HG03520 (cell line): ENCODE data around the gene GXYLT1.
"Not testable (repeated sequence)": the region's sequence is repeated elsewhere in the genome, so short reads cannot be mapped to it uniquely, and the experiment has no call there.

Experiments used
- ATAC-seq: cut with Tn5 transposase; IDR thresholded peaks from one replicate; pipeline ENCODE4 v1.9.1; 2021; ENCODE audit warnings: mild to moderate bottlenecking, moderate library complexity; ENCODE audit not compliant: unreplicated experiment

Gene GXYLT1

GRCh38 chr12:42144408-42145196 is at the start of gene GXYLT1:
GXYLT1 (minus strand) TSS chr12:42144874; CDS start chr12:42144646, 228 bp downstream.
- peak; percentile 88 for ATAC-seq

DNA sequence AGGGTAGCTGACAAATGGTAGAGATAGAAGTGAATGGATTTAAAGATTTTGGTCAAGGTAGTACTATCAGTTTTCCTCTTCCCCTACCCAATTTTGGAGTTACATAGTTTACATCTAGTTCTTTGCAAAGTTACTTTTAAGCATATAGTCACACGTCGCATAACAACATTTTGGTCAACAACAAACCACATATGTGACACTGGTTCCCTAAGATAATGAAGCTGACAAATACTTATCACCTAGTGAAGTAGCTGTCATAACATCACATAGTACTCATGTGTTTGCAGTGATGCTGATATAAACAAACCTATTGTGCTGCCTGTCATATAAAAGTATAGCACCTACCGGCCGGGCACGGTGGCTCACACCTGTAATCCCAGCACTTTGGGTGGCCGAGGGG is 48.0 kb upstream of the GXYLT1 start:
- ATAC-seq: no peak

DNA sequence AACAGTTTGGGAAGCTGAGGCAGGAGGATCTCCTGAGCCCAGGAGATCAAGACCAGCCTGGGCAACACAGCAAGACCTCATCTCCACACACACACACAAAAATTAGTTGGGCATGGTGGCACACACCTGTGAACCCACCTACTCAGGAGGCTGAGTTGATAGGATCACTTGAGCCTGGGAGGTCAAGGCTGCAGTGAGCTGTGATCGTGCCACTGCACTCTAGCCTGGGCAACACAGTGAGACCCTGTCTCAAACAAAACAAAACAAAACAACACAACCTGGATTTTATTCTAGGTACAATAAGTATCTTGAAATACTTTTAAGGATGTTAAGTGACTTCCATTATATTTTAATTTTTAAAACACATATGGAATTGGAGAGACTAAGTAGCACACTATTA is 47.6 kb upstream of the GXYLT1 start:
- ATAC-seq: no peak

- ATAC-seq: no peak
These were observed 45.7 kb upstream of the GXYLT1 start for GRCh38 chr12:42190376-42190775.

- not testable (repeated sequence) for ATAC-seq
These were observed 43.6 kb upstream of the GXYLT1 start for GRCh38 chr12:42188275-42188674.

DNA sequence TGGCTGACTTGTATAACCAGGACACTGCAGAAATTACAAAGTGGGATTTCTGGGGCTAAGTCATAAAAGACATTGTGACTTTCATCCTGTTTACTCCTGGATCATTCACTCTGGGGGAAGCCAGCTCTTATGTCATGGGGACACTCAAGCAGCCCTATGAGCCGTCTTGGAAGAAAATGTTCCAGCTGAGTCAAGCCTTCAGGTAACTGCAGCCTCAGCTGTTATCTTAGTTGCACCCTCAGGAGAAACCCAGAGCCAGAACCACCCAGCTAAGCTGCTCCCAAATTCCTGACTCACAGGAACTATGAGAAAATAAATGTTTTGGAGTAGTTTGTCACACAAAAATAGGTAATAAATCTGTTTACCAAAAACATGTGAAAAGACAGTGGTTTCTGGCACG is 43.1 kb upstream of the GXYLT1 start:
- no peak for ATAC-seq

DNA sequence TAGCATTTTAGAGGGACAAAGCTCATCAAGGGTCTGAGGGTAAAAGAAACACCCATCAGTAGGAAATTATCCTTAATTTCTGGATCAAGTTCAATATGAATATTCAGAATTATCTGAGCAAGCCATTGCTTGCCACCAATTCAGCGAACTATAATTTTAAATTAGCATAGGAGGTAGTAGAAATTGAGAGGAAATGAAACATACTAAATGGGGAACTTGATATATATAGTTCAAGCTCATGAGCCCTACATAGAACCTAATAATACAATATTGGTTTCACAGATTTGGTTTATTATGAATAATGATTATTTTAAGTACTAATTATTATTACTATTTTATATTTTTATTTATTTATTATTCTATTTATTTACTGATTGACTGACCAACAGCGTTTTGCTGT is 42.1 kb upstream of the GXYLT1 start:
- ATAC-seq: peak; percentile 55

DNA sequence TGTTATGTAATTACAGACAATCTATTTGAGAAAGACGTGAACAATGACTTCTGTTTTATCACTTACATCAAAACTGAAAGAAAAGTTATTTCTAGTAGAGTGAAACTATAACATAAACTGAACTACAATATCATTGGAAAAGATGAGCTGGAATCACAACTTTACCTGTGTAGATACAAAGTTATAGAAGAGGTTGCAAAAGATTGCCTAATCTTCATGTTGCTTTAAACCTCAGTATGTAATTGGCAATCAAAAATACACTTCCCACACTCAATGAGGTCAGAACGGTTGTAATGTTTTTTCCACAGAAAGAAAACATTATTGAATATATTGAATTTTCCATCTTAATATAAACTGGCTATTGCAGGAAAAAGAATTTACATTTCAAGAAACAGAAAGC is 37.7 kb upstream of the GXYLT1 start:
- no peak for ATAC-seq

- ATAC-seq: no peak
These were observed 36.4 kb upstream of the GXYLT1 start for GRCh38 chr12:42180990-42181596.

- no peak for ATAC-seq
These were observed 33.4 kb upstream of the GXYLT1 start for GRCh38 chr12:42178101-42178500.

GRCh38 chr12:42174978-42175377 is 30.3 kb upstream of the GXYLT1 start:
- no peak for ATAC-seq

GRCh38 chr12:42173961-42174521 is 29.4 kb upstream of the GXYLT1 start:
- no peak for ATAC-seq

DNA sequence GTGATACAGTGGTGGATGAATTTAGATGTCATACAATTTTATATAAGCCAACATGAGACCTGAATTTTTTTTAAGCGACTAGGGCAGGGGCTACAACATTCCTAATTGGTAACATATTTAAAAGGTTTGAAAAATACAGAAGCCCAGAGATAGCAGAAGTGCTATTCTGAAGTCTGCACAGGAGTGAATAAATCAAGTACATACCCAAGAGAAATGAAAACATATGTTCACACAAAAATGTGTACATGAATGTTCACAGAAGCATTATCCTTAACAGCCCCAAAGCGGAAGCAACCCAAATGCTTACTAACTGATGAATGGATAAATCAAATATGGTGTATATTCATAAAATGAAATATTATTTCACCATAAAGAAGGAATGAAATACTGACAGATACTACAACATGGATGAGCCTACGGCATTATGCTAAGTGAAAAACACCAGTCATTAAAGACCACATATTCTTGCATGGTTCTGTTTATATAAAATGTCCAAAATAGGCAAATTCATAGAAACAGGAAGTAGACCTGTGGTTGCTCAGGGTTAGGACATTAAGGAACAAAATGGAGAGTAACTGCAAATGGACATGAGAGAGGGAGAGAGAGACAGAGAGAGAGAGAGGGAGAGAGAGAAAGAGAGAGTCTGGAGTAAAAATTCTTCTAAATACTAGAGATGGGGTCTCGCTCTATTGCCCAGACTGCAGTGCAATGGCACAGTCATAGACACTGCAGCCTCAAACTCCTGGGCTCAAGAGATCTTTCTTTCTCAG is 28.0 kb upstream of the GXYLT1 start:
- no peak for ATAC-seq

- ATAC-seq: no peak
These were observed 23.0 kb upstream of the GXYLT1 start for GRCh38 chr12:42167711-42168110.

- no peak for ATAC-seq
These were observed 21.8 kb upstream of the GXYLT1 start for GRCh38 chr12:42166501-42166900.

GRCh38 chr12:42163913-42164312 is 19.2 kb upstream of the GXYLT1 start:
- no peak for ATAC-seq

- no peak for ATAC-seq
These were observed 18.3 kb upstream of the GXYLT1 start for GRCh38 chr12:42162965-42163364.

GRCh38 chr12:42162193-42162592 is 17.5 kb upstream of the GXYLT1 start:
- no peak for ATAC-seq

DNA sequence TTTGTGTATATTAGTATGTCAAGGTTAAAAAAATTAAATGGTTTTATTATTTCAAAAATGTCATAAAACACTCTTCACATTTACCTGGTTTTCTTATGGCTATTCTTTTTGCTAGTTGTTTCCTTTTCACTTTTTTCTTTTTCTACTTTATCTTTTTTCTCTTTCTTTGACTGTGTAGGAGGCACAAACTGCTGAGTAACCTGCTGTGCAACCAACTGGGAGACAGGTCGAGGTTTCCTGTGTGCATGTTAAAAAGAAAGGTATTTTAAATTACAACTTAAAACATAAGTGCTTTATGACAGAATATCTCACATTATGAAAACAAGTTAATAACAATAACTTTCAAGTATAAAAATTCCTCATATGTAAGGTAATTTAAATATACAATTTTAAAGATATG is 16.9 kb upstream of the GXYLT1 start:
- no peak for ATAC-seq

DNA sequence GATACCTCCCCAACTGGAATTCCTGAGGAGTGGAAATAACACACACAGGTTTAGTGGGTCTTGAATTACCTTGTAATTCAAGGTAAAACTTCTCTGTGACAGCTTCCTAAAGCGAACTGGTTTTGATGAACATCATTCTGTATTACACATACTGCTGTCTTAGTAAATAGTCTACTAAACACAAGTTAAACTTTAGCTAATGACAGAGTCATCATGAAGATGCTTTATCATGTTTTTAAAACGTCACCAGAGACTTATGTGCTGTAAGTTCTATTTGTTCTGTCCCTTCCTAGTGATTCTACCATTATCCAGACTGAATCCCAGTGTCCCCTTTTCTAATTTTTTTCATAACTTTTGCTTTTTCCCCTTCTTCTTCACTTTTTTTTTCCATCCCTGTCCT is 11.6 kb upstream of the GXYLT1 start:
- no peak for ATAC-seq

DNA sequence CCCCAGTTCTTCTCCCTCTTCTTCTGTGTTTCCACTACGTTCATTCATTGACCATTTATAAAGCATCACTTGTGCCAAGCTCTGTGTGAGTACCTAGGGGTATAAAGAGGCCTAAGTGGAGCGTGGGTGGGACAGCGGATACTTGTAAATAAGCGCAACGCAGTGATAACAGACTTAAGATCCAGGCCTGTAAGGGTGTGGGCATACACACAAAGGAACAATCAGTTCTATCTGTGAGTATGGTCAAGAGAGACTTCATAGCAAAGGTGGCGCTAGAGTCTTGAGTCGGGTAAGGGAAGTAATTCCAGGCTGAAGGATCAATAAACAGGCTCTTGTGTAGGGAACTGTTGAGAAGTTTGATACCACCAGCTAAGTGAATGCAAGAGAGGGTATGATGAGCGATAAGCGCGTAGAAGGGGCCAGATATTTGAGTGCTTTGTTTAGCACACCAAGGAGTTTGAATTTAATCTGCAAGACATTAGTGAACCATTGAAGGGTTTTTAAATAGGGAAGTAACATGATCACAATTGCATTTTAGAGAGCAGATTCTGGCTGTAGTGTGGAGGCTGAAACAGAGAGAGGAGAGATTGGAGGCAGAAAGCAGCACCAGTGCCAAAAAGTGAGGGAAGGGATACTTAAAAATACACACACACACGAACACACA is 1.0 kb upstream of the GXYLT1 start:
- ATAC-seq: no peak
